ENCODE data around the gene MOB3A. TPM values are rescaled to one million over a fixed set of nuclear protein-coding genes. Genes with fewer than 3 reads are reported as not detected.
A peak's percentile ranks its signal among the peaks of the same experiment; 100 is the strongest.

The MOB3A gene
- total and polyA plus RNA-seq, 9 of the 15 experiments (the other 6 are each of a cell fraction or from before 2014, with no cell fraction given) = 1.1 to 24.1 (median 6.0) TPM

- no TSS peak for BruUV-seq (replicated peaks)
- POLR2A ChIA-PET = interaction anchor here (1.0 to 1.1 kb wide), 2 partner anchors 8 to 16 kb away, joined by 4 to 5 read pairs; no protein-coding TSS in a partner anchor
- H3K4me3 ChIP-seq = no peak overlapping the region
- no peaks in the 10 kb centered on the region for H3K79me2 ChIP-seq (ENCODE audit: control insufficient read depth, insufficient read depth, low read length)
- no peak overlapping the region for H3K4me2 ChIP-seq (ENCODE audit: insufficient read depth, low read length)
- in situ Hi-C loops (cut with MboI) (no loop called here), intact Hi-C loops (cut with micrococcal nuclease) (no loop called here)
- no peaks in the 10 kb centered on the region for H3K9me1 ChIP-seq (ENCODE audit: control insufficient read depth, insufficient read depth, low read length)
- ATAC-seq = no peak
- H3K27me3 ChIP-seq (ENCODE audit: control insufficient read depth in 2 of 2, insufficient read depth in 2 of 2, low read length in 2 of 2) = no peaks in the 10 kb centered on the region; a peak in 1 of 5 replicates
- H4K20me1 ChIP-seq (replicated peaks; ENCODE audit: control insufficient read depth, insufficient read depth, low read length) = no peaks in the 10 kb centered on the region; the same call in 1 of the 2 replicates
- WGBS (ENCODE audit: insufficient coverage, low coverage, missing lambda C conversion rate) = 92% methylated on average over 20 of the region's 25 CpGs
- H3K27ac ChIP-seq (ENCODE audit: extremely low read depth, low read depth, low read length) = no peak overlapping the region
- DNase-seq (ENCODE audit: extremely low read depth in 1 of 4, low spot score in 3 of 4) = no peak
- H3K9me3 ChIP-seq (replicated peaks; ENCODE audit: control insufficient read depth, insufficient read depth, low read depth, low read length) = no peaks in the 10 kb centered on the region
- CTCF ChIA-PET (ENCODE audit: low intra/inter-chr PET ratio) = no interaction called here
- H3K4me1 ChIP-seq (replicated peaks in 1 of 2; ENCODE audit: control insufficient read depth in 2 of 2, insufficient read depth in 2 of 2, low read length in 2 of 2) = peaks cover 0 to 20% of the 10 kb centered on the region in 2 experiments; a peak in 1 of 5 replicates
- no peak overlapping the region for H2AFZ ChIP-seq (ENCODE audit: low read depth, low read length)
- no peak overlapping the region for H3K9ac ChIP-seq (ENCODE audit: insufficient read depth in 1 of 2, low read depth in 2 of 2, low read length in 2 of 2)
- no peak for TF ChIP-seq SRSF1 (IDR thresholded peaks at IDR 0.05; ENCODE audit: low read depth, low read length)
- TF ChIP-seq POLR2G (IDR thresholded peaks at IDR 0.05; ENCODE audit: low read depth, low read length) = peak; percentile 5; the same call in 1 of the 2 replicates
- H3K36me3 ChIP-seq (ENCODE audit: control insufficient read depth, insufficient read depth, low read length) = peaks cover 95% of the 10 kb centered on the region
- FAIRE-seq = no peak
Observed at GRCh38 chr19:2116507-2116906, 20.4 kb upstream of the MOB3A start.

- ATAC-seq (no peak), FAIRE-seq (no peak), DNase-seq (ENCODE audit: extremely low read depth in 1 of 4, low spot score in 3 of 4) (no peak)
- Histone ChIP-seq H3K4me1 (replicated peaks in 1 of 2; ENCODE audit: control insufficient read depth in 2 of 2, insufficient read depth in 2 of 2, low read length in 2 of 2) (peaks cover 0 to 17% of the 10 kb centered on the region in 2 experiments; a peak in 1 of 5 replicates), H3K27ac (ENCODE audit: extremely low read depth, low read depth, low read length) (no peak overlapping the region), H3K79me2 (ENCODE audit: control insufficient read depth, insufficient read depth, low read length) (no peaks in the 10 kb centered on the region), H3K4me2 (ENCODE audit: insufficient read depth, low read length) (no peak overlapping the region), H3K4me3 (no peak overlapping the region), H3K9me1 (ENCODE audit: control insufficient read depth, insufficient read depth, low read length) (no peaks in the 10 kb centered on the region), H3K36me3 (ENCODE audit: control insufficient read depth, insufficient read depth, low read length) (peaks cover 95% of the 10 kb centered on the region), H3K9me3 (replicated peaks; ENCODE audit: control insufficient read depth, insufficient read depth, low read depth, low read length) (no peaks in the 10 kb centered on the region), H4K20me1 (replicated peaks; ENCODE audit: control insufficient read depth, insufficient read depth, low read length) (no peaks in the 10 kb centered on the region; the same call in 1 of the 2 replicates), H3K27me3 (ENCODE audit: control insufficient read depth in 2 of 2, insufficient read depth in 2 of 2, low read length in 2 of 2) (no peaks in the 10 kb centered on the region; a peak in 1 of 5 replicates), H3K9ac (ENCODE audit: insufficient read depth in 1 of 2, low read depth in 2 of 2, low read length in 2 of 2) (no peak overlapping the region), H2AFZ (ENCODE audit: low read depth, low read length) (no peak overlapping the region)
- CTCF ChIA-PET (ENCODE audit: low intra/inter-chr PET ratio) = no interaction called here
- intact Hi-C loops (cut with micrococcal nuclease) = no loop called here
- no TSS peak for BruUV-seq (replicated peaks)
- no peak for TF ChIP-seq SFPQ (IDR thresholded peaks at IDR 0.05; ENCODE audit: low read depth, low read length)
- TF ChIP-seq ZSCAN29 (IDR thresholded peaks at IDR 0.05) = no peak
- 91% methylated on average over 21 of the region's 24 CpGs for WGBS (ENCODE audit: insufficient coverage, low coverage, missing lambda C conversion rate)
- in situ Hi-C loops (cut with MboI) = no loop called here
- POLR2A ChIA-PET = interaction anchor here (0.5 to 1.1 kb wide), 5 partner anchors 8 to 204 kb away, joined by 3 to 5 read pairs (median 4); no protein-coding TSS in a partner anchor
Observed at GRCh38 chr19:2115911-2116426, 19.8 kb upstream of the MOB3A start.

Measured in K562 (cell line).